ENCODE results near the gene ATF2. TPM values are rescaled to one million over a fixed set of nuclear protein-coding genes. Genes with fewer than 3 reads are reported as not detected.
A peak's percentile ranks its signal among the peaks of the same experiment; 100 is the strongest.

The ATF2 gene
- total and polyA plus RNA-seq, 2 of the 13 experiments (the other 11 are each of a cell fraction or from before 2014, with no cell fraction given): 91.6 to 95.1 TPM

DNA sequence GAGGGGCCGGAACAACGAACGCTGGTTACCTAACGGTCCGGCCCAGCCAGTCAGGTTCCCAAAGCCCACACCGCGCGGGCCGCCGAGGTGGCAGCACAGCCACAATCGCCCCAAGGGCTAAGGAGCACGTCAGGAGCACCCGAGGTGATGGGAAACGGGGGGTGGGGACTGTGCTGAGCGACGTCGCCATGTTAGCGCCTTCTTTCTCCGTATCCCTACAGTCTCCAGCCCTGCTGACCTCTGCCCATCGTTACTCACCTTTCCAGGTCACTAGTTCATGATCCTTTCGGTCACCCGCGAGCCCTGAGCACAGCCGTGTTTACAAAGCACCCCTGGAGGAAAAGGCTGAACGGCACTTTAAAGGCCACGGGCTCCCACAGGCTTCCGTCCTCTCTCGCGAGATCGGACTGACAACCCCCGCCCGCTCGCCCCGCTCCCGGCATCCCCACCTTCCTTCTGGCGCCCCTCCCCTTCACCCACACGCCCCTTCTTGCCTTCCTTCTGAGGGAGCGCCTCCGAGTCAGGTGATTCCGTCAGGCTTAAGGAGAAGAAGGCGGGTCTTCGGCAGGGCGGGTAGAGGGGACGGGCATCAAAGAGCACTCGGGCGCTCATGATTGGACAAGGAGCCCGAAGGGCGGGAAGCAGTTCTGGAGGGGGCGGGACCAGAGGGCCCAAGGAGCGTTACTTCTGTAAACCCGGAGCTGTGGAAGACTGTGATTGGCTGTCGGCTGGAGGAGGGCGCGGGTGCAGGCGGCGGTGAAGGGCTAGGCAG, at the start of gene ATF2 (continued):
- TF ChIP-seq, protein P1, sequence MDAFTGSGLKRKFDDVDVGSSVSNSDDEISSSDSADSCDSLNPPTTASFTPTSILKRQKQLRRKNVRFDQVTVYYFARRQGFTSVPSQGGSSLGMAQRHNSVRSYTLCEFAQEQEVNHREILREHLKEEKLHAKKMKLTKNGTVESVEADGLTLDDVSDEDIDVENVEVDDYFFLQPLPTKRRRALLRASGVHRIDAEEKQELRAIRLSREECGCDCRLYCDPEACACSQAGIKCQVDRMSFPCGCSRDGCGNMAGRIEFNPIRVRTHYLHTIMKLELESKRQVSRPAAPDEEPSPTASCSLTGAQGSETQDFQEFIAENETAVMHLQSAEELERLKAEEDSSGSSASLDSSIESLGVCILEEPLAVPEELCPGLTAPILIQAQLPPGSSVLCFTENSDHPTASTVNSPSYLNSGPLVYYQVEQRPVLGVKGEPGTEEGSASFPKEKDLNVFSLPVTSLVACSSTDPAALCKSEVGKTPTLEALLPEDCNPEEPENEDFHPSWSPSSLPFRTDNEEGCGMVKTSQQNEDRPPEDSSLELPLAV (CRISPR knock-in tag; conservative IDR thresholded peaks at IDR 0.05; ENCODE audit: low read depth): no peak
- TF ChIP-seq ZNF230 (CRISPR knock-in tag; IDR thresholded peaks at IDR 0.05) (peak; percentile 74; the same call in 1 of the 2 replicates), MTA3 (CRISPR knock-in tag; IDR thresholded peaks at IDR 0.05) (no peak), PRMT3 (CRISPR knock-in tag; IDR thresholded peaks at IDR 0.05; ENCODE audit: borderline replicate concordance, low read depth) (peak; percentile 93), SOX5 (CRISPR knock-in tag; IDR thresholded peaks at IDR 0.05; ENCODE audit: borderline replicate concordance) (no peak; the same call in 1 of the 2 replicates), ZNF776 (CRISPR knock-in tag; IDR thresholded peaks at IDR 0.05) (no peak; the same call in 1 of the 2 replicates), SAP130 (CRISPR knock-in tag; IDR thresholded peaks at IDR 0.05; ENCODE audit: low read depth) (peak; percentile 98), CEBPG (CRISPR knock-in tag; IDR thresholded peaks at IDR 0.05) (peak; percentile 26), HNRNPUL1 (IDR thresholded peaks at IDR 0.05; ENCODE audit: low read depth, low read length) (no peak), TAF15 (IDR thresholded peaks at IDR 0.05; ENCODE audit: low read depth, low read length, poor library complexity, severe bottlenecking) (no peak), FOXP1 (IDR thresholded peaks at IDR 0.05) (no peak; the same call in 1 of the 2 replicates), FOXP1 (CRISPR knock-in tag; IDR thresholded peaks at IDR 0.05) (peak; percentile 45; the same call in 1 of the 2 replicates), ZBTB42 (CRISPR knock-in tag; IDR thresholded peaks at IDR 0.05) (0 out of 2 replicates have a peak, but pooled peaks have one; percentile 69), NR2F6 (IDR thresholded peaks at IDR 0.05) (peak; percentile 67), NR2F6 (CRISPR knock-in tag; IDR thresholded peaks at IDR 0.05) (peak; percentile 72), NFE2L1 (CRISPR knock-in tag; IDR thresholded peaks at IDR 0.05; ENCODE audit: borderline replicate concordance) (0 out of 2 replicates have a peak, but pooled peaks have one; percentile 87), MYC (CRISPR knock-in tag; IDR thresholded peaks at IDR 0.05; ENCODE audit: borderline replicate concordance) (peak; percentile 89), POLR2AphosphoS5 (IDR thresholded peaks at IDR 0.05; ENCODE audit: low read depth, low read length) (peak; percentile 78; the same call in 1 of the 2 replicates)
- TF ChIP-seq, protein P2, sequence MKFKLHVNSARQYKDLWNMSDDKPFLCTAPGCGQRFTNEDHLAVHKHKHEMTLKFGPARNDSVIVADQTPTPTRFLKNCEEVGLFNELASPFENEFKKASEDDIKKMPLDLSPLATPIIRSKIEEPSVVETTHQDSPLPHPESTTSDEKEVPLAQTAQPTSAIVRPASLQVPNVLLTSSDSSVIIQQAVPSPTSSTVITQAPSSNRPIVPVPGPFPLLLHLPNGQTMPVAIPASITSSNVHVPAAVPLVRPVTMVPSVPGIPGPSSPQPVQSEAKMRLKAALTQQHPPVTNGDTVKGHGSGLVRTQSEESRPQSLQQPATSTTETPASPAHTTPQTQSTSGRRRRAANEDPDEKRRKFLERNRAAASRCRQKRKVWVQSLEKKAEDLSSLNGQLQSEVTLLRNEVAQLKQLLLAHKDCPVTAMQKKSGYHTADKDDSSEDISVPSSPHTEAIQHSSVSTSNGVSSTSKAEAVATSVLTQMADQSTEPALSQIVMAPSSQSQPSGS (CRISPR knock-in tag; IDR thresholded peaks at IDR 0.05): peak; percentile 35; the same call in 1 of the 2 replicates
- TF ChIP-seq, protein P3, sequence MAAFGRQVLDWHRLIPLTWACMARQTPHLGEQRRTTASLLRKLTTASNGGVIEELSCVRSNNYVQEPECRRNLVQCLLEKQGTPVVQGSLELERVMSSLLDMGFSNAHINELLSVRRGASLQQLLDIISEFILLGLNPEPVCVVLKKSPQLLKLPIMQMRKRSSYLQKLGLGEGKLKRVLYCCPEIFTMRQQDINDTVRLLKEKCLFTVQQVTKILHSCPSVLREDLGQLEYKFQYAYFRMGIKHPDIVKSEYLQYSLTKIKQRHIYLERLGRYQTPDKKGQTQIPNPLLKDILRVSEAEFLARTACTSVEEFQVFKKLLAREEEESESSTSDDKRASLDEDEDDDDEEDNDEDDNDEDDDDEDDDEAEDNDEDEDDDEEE (CRISPR knock-in tag; IDR thresholded peaks at IDR 0.05): peak; percentile 87
- TF ChIP-seq, protein P4, sequence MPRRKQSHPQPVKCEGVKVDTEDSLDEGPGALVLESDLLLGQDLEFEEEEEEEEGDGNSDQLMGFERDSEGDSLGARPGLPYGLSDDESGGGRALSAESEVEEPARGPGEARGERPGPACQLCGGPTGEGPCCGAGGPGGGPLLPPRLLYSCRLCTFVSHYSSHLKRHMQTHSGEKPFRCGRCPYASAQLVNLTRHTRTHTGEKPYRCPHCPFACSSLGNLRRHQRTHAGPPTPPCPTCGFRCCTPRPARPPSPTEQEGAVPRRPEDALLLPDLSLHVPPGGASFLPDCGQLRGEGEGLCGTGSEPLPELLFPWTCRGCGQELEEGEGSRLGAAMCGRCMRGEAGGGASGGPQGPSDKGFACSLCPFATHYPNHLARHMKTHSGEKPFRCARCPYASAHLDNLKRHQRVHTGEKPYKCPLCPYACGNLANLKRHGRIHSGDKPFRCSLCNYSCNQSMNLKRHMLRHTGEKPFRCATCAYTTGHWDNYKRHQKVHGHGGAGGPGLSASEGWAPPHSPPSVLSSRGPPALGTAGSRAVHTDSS (CRISPR knock-in tag; conservative IDR thresholded peaks at IDR 0.05): no peak
- TF ChIP-seq, protein P5, sequence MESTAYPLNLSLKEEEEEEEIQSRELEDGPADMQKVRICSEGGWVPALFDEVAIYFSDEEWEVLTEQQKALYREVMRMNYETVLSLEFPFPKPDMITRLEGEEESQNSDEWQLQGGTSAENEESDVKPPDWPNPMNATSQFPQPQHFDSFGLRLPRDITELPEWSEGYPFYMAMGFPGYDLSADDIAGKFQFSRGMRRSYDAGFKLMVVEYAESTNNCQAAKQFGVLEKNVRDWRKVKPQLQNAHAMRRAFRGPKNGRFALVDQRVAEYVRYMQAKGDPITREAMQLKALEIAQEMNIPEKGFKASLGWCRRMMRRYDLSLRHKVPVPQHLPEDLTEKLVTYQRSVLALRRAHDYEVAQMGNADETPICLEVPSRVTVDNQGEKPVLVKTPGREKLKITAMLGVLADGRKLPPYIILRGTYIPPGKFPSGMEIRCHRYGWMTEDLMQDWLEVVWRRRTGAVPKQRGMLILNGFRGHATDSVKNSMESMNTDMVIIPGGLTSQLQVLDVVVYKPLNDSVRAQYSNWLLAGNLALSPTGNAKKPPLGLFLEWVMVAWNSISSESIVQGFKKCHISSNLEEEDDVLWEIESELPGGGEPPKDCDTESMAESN (CRISPR knock-in tag; conservative IDR thresholded peaks at IDR 0.05): peak; percentile 77; the same call in 1 of the 2 replicates

Measured in HepG2 (cell line).